GM19035 (cell line): Measurements from ENCODE around the gene FABP1.

ENCODE experiments used
- ATAC-seq: cut with Tn5 transposase; IDR thresholded peaks from one replicate; pipeline ENCODE4 v1.9.1; 2021; ENCODE audit not compliant: unreplicated experiment

Gene FABP1

DNA sequence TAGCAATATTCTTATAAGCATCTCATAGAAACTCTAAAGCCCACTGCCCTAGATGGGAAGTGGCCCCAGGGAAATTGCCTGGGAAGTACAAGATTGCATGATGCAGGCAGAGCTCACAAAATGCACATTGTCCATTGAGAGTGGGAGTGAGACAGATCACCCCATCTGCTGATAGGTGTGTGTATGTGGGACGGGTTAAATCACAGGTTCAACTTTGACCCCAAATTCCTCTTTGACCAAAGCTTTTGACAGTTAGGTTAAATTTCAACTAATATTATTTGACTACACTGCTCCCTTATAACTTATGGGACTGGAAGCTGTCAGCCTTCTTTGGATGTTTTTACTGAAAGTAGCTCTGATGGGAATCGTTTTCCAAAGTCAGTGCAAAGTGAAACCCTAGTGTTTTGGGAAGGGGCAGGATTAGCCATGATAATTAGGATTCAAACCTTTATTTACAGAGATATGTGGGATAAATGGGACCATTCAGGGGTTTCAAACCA is 11.4 kb upstream of the FABP1 start:
- ATAC-seq = no peak

GRCh38 chr2:88137833-88138232 is 10.0 kb upstream of the FABP1 start:
- no peak for ATAC-seq

GRCh38 chr2:88136817-88137216 is 9.0 kb upstream of the FABP1 start:
- no peak for ATAC-seq

DNA sequence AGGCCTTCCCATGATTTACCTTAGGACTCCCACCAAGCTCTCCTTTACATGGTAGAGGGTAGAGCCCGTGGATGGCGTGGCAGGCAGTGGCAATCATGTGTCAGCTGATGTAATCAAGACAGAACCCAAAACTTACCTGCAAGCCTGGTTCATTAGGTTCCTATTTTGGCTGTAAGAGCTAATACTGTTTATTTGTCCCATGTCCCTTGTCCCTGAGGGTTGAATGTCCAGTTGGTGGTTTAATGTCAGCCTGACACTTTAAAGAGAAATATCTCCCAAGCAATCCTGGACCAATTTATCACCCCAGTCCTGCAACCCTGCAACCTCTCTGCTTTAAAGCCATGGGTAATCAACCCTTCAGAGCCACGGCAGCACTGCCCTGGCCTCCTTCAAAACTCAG is 6.0 kb upstream of the FABP1 start:
- no peak for ATAC-seq

DNA sequence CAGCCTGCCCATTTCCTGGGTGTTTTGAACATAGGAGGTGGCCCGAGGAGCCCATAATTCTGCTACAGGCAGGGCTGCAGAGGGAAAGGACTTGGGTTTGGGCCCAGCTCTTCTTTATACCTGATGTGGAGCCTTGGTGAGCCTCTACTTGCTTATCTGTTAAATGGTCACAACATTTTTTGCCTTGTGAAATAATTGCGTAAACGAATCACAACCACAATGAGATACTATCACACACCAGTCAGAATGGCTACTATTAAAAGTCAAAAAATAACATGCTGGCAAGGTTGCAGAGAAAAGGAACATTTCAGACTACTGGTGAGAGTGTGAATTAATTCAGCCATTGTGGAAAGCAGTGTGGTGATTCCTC is 4.1 kb upstream of the FABP1 start:
- no peak for ATAC-seq

GRCh38 chr2:88131201-88131998 is 3.5 kb upstream of the FABP1 start:
- no peak for ATAC-seq

- ATAC-seq = no peak
Measured at GRCh38 chr2:88129313-88129959, 1.6 kb upstream of the FABP1 start.

GRCh38 chr2:88128654-88129312 is 921 bp upstream of the FABP1 start:
- ATAC-seq = no peak

GRCh38 chr2:88127638-88127887 is 299 bp downstream of the FABP1 start:
- no peak for ATAC-seq

DNA sequence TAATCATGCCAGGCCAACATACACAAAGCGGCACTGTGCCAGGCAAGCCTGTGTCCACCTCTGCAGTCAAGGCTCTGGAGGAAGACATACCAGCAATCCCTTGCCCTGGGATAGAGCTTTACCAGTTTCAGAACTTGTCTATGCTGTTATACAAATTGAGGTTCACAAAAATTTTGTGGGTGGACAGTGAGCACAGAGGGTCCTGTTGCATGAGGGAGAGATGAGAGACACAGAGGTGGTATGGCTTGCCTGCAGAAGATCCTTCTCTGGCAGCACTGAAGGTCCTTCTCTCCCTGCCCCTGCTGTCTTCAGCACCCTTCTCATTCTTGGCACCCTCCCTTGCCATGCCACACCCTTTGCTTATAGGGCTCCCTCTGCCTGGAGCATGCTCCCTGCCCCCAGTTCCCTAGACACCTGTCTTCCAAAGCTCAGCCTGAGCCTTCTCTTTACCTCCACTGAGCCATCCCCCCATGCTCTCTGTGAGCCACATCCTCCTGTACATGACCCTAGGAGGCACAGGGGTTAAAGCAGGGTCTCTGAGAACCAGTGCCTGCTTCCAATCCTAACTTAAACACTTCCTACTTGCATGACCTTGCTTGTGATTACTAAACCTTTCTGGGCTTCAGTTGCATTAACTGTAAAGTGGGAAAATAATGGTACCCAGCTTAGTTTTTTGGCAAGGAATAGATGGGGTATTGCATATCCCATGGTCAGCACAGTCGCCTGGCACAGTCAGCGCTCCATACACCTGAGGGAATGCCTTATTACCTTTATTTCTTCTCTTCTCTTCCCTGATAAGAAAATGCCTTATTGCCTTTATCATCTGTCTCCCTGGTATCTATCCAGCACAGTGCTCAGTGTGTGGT is 857 bp downstream of the FABP1 start:
- ATAC-seq = no peak

DNA sequence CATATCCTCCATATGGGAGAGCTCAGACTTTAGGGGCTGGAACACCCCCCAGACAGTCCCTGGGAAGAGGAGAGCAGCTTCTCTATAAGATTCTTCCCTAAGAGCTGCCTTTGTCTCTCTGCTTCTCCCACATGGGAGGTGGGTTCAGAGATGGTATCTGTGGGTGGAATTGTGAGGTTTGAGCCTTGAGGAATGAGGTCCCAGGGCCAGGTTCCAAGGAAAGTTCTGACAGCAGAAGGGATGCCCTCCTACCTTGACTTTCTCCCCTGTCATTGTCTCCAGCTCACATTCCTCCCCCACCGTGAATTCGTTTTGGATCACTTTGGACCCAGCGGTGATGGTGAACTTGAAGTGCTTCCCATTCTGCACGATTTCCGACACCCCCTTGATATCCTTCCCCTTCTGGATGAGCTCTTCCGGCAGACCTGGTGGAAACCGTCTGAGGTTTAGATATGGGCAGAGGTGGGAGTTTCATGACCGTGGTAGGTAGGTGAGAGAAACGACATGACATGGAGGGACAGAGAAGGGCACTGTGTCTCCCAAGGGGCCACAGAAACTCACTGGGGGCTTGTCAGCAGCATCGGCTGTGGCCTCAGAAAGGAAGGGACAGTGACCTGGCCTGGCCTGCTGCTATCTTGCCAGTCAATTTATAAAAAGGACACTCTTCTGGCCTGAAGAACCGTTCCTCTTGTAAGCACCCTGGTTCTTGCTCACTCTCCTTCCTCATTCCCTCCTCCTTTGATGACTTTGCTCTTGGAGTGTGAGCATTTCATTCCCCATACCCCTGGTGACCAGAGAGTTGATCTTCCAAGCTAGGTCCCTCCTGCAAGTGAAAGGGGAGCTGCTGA is 1.7 kb downstream of the FABP1 start:
- no peak for ATAC-seq

DNA sequence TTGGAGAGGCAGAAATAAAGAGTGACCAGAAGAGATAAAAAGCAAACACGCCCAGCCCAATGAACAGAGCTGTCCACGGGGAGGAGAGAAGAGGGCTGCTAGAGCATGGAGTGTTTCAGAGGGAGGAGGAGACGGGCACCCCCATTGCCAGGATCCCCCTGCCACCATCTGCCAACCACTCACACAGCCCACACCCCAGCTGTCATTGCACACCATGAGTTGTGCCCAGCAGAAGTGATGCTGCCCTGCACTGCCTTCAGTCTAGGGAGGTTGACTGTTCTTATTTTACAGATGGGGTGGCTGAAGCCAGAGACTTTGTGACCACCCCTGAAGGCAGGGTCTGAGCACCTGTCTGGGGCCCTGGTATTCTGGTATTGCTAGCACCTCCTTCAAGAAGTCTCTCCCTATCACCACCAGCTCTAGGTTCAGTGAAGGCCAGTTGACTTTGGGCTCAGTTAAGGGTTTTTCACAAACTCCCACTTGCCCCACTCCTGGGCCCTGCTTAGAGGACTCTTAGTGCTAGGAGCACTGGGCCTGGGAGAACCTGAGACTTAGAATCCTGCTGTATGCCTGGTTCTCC is 2.4 kb downstream of the FABP1 start:
- ATAC-seq = no peak

- no peak for ATAC-seq
Measured at GRCh38 chr2:88123975-88124917, 3.6 kb downstream of the FABP1 start.

GRCh38 chr2:88123164-88123974 is 4.5 kb downstream of the FABP1 start:
- no peak for ATAC-seq

GRCh38 chr2:88122141-88122884 is 5.5 kb downstream of the FABP1 start:
- no peak for ATAC-seq

DNA sequence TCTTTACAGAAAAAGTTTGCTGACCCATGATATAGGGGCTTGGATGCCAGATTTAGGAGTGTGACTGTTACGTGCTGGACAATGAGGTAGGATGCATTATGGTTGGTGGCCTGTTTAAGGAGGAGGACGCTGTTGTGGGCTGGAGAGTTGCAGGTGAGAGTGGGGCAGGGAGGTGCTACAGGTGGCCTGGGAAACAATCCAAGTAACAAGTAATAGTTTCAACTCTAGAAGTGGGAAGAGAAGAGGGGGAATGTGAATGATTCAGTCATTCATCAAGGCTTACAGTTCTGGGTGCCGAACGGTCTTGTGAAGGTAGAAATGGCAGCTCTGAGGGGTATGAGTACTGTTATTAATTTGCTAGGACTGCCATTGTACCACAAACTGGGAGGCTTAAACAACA is 6.2 kb downstream of the FABP1 start:
- ATAC-seq = no peak

DNA sequence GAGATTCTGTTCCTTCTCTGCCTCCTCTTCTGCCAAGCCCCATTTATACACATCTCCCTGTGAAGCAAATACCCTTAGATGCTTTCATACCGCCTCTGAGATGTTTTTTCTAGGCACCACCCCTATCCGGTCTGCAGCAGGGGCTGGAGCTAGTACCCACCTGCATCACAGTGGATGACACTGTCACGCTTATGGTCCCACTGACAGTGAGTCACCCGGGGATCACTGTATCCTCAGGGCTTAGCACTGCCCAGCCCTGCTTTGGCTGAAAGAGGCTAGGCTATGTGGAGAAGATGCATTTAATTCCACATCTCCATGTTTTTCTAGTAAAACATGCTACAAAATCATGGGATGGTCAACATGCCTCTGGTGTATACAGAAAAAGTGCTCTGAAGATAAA is 9.9 kb downstream of the FABP1 start:
- ATAC-seq = no peak
